Activated CD4-positive, alpha-beta T cell treated with anti-CD3 and anti-CD28 coated beads for 24 hours (primary cell): ENCODE data around the gene TMEM150A.
"Not testable (repeated sequence)": the region's sequence is repeated elsewhere in the genome, so short reads cannot be mapped to it uniquely, and the experiment has no call there.

Source experiments
- DNase-seq, 2 donors: peaks; one replicate each; pipeline ENCODE4 v3.0.0-alpha.2; 2020; ENCODE audit warnings: low read depth in 2 of 2

Gene TMEM150A

DNA sequence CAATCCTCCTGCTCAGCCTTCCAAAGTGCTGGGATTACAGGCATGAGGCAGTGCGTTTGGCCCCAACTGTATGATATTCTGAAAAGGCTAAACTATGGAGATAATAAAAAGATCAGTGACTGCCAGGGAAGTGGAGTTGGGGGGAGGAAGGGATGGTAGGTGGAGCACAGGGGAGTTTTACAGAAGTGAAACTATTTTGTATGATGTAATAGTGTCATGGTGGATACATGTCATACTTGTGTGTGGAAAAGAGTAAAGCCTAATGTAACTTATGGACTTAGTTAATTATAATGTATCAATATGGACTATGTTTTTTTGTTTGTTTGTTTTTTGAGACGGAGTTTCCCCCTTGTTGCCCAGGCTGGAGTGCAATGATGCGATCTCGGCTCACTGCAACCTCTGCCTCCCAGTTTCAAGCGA is 38.3 kb downstream of the TMEM150A start:
- no peak for DNase-seq

DNA sequence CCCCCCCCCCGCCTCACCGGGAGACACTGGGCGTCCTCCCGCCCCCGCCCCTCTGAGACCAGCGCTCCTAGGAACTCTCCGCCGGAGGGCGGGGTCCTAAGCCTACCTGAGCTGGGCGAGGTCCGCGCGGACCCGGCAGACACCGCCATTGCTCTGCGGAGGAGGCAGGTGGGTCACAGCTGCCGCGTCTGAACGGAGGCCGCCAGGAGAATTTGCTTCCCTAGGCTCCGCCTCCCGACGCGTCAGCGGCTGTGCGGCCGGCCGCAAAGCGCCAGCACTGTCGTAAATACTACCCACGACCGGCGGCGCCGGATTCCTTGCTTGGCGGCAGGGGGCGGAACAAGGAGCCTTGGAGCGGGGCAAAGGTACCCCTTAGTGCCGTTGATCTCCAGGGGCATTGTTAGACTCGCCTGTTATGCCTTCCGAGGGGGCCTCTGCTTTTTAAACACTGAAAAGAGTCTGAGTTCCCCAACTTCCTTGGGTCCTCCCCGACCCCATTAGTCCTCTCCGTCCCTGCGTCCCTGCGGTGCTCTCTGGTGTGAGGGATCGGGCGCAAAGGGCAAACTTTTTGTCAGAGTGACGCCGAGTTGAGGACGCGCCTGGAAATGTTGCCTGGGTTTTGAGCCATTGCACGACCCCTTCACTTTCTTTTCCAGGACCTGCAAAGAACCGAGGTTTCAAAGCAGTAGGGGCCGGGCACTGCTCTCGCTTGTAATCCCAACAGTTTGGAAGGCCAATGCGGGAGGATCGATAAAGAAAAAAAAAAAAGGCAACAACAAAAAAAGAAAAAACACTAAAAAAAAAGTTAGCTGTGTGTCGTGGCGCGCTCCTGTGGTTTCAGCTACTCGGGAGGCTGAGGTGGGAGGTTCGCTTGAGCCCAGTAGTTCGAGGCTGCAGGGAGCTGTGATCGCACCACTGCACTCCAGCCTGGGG is 41.0 kb downstream of the TMEM150A start, which contains the start of gene GGCX:
TSS of gene GGCX (minus strand) at position 214 of the 933 bp plus-strand sequence. CDS start at position 149, 65 bp downstream.
- peak; percentile 90 to 94 for DNase-seq

DNA sequence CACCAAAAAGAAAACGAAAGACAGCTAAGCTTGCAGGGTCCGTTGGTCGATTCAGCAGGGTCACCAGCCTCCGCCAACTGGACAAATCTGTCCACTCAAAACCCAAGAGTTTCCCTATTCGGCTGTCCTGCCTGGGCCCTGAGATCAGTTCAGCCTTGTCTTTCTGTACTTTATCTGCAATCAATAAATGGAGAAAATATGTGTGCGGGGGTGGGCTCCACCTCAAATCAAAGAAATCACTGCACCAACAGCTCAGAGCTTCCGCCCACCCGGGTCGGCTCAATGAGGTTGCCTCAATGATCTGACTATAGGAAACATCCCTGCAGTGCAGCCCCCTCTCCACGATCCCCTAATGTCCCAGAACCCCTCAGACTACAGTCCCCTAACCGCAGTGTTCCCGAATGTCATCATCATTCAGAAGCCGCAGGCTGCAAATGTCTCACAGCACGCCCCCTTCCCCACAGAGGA is 41.7 kb downstream of the TMEM150A start:
- DNase-seq = no peak

DNA sequence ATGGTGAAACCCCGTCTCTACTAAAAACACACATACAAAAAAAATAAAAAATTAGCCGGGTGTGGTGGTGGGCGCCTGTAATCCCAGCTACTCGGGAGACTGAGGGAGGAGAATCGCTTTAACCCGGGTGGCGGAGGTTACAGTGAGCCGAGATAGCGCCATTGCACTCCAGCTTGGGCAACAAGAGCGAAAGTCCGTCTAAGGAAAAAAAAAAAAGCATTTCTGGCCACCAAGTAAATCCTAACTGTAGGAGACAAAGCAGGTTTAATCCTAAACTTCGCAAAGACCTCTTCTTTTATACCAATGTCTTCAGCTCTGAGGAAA is 42.1 kb downstream of the TMEM150A start:
- DNase-seq = not testable (repeated sequence)

DNA sequence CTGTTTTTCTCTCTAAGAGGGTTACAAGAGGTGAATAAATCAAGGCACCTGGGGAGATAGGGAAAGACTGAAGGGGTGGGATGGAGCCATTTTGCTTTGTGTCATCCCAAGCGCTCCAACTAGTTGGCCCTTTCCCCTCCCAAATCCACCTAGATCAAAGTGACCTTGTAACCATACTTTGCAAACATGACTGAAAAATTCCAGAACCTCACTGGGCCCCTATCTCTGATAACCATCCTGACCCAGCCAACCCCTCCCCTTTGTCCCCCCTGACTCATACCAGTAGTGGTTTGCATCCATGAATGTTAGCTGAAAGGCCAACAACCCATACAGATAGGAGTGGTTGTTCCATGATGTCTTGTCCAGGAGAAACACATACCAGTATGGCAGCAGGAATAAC is 44.3 kb downstream of the TMEM150A start:
- no peak for DNase-seq

DNA sequence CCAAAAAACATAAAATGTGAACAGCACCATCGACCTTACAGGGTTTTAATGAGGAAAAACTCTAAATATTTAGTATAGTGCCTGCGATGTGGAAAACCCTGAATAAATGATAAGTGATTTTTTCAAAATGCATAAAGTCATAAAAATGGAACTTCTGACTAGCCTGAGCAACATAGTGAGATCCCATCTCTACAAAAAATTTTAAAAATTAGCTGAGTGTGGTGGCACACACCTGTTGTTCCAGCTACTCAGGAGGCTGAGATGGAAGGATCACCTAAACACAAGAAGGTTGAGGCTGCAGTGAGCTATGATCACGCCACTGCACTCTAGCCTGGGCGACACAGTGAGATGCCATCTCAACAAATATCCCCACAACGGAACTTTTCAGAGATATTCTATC is 45.4 kb downstream of the TMEM150A start:
- no peak for DNase-seq

DNA sequence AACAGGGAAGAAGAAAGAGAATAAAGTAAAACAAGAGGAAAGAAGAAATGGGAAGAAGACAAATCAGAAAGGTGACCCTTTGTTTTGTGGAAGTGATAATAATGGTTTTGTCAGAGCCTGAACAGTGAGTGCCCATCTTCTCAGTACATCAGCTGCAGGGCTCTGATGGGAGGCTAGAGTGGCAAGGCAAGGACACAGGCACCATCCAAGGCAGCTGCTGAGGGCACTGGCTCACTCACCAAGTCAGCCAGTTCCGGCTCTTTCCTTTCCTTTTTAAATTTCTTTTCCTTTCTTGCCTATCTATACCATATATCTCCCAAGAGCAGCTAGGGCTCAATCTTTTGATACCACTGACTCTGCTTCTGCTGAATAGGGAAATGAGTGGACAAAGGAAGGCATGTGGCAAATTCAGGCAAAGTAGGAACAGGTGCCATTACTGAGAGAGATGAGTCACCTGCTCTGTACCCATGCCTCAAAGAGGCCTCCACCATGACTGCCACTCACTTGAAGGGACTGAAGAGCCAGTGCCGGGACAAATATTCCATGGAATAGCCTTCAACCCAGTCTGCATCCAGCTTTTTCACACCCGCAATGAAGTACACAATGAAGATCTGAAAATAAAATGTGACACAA is 47.4 kb downstream of the TMEM150A start:
- DNase-seq = no peak

DNA sequence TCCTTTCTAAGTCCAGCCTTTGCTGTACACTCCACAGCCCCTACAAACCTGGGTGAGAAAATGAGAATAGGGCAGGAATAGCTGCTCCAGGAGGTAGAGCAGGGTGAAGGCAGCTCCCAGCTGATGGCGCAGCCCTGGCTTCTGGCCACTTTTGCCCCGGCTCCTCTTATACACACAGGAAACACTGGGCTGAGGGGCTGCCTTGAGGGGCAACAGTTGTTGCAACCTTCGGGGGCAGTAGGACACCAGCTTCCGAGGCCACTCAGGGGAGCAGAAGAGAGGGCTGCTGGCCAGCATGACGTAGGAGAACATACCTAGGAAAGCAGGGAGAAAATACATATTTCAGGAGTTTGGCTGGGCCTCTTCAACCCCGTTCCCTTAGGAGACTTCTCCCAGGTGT is 49.3 kb downstream of the TMEM150A start:
- DNase-seq = no peak

DNA sequence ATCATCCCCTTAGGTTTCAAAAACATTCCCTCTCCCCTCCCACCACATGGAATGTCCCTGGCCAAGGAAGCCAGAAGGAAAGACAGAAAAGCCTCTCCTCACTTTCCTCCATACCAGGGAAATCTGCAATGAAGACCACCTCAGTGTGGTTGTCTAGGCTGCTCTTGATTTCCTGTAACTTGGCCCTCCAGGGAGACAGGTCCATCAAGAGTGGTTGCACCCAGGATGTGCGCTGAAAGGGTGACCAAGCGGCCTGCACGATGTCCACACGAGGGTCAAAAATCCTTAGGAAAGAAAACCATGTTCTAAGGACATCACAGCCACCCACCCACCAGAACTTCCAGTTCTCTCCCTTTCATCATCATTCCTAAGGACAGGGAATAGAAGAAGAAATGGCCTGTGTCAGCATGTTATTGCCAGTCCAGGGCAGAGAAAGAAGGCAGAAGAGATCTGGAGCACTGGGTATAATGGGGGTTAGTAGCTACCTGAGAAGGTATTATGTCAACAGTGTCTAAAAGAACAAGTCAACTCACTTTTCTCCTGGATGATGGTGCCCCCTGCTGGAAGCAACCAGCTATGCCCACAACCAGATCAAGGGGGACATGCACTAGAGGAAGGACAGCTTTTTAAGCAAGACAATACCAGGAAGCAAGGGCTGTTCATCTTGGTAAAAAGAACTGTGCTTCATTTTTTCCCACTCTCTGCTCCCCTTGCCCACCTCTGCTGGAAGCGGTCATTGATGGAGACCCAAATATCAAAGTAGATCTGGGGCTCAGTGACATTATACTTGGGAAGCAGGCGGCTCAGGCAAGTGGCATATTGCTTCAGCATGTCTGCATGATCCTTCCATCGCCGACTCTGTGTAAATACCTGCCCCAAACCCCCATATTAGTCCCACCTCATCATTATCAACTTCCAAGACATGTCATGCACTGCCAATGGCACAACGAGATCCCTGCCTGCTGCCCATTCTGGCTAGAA is 50.5 kb downstream of the TMEM150A start:
- DNase-seq = peak; percentile 82 to 85

DNA sequence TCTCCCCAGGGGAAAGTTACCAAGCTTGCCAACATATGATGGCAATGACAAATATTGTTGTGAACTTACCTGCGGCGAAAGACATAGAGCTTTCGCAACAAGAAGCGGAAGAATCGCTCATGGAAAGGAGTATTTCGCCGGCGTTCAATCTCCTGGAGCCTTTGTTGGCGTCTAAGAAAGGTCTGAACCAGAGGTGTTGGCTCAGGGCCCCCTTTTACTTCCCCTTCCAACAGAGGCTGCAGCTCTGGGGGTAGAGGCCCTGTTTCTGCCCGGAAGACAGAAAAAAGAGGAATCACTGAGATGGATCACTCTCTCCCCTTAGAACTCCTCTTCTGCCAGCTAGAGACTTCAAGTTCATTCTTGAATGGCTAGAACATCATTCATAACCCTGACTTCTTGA is 52.0 kb downstream of the TMEM150A start:
- DNase-seq = no peak

DNA sequence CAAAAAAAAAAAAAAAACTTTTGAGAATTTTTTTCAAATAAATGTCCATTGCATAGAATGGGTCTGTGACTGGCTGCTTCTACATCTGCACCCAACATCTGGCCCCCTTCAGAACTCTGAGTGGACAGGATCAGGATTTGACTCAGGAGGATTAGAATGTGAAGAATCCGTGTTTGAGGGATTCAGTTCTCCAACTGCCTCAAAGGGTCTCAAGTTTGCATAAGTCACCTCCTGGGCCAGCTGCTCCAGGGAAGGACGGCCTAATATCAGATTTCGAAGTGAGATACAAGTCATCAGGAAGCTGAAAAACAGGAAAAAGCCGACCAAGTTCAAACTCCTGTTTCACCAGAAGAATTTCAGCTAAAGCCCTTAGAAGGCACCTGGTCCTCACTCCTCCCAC is 52.7 kb downstream of the TMEM150A start:
- no peak for DNase-seq

DNA sequence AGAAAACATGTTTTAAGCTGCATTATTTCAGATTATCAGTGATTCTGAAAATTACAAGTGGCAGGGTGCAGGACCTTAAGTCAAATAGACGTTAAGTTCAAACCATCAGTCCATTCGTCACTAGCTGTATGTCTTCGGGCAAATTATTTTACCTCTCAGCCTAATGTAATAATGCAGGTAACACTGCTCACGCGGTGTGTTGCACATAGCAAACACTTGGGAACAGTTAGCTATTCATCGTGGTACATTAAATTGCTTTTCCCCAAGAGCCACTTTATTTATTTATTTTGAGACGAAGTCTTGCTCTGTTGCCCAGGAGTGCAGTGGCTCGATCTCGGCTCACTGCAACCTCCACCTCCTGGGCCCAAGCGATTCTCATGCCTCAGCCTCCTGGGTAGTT is 53.4 kb downstream of the TMEM150A start:
- no peak for DNase-seq

DNA sequence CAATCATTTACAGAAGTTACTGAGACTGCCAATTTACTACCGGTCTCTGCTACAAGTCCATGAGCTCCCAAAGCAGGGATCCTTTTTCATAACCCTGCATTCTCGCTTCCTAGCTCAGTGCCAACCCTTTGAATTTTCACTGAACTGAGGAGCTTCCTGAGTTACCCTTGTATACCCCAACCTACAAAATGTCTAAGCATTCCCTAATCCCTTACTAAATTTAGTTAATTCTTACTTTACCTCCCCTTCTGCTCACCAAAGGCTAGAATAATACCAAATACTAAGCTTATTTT is 53.9 kb downstream of the TMEM150A start:
- no peak for DNase-seq
